AG04450 (cell line): Measurements from ENCODE around the gene TENT5A. TPM values are rescaled to one million over a fixed set of nuclear protein-coding genes. Genes with fewer than 3 reads are reported as not detected.

ENCODE experiments used
- CTCF ChIA-PET: fragments of 300-600, 350-600 bp; formaldehyde crosslinking; extraction: SDS; loops from one replicate; lab custom pipeline; 2022; ENCODE audit warnings: antibody characterized with exemption, inconsistent platforms; lab: Charles Lee
- POLR2A ChIA-PET: fragments of 350-600 bp; formaldehyde crosslinking; extraction: SDS; loops from one replicate; lab custom pipeline; 2021; ENCODE audit warnings: antibody characterized with exemption, inconsistent platforms; lab: Yijun Ruan, JAX
- DNase-seq: peaks from one replicate; pipeline ENCODE4 v3.0.0-alpha.2; 2011; ENCODE audit warnings: low read depth, low spot score
- H3K27ac ChIP-seq: one replicate; pipeline ENCODE4 v1.5.1; 2012; ENCODE audit warnings: low read depth, low read length, control low read depth
- H3K27me3 ChIP-seq: one replicate; pipeline ENCODE4 v1.6.0; 2012; ENCODE audit warnings: low read length; ENCODE audit not compliant: control insufficient read depth, insufficient read depth
- H3K4me3 ChIP-seq: 2 replicates; pipeline ENCODE4 v1.5.1; 2011; ENCODE audit warnings: mild to moderate bottlenecking, low read depth, low read length, control low read depth
- H3K9me3 ChIP-seq: 2 replicates; pipeline ENCODE4 v1.5.1; 2012; ENCODE audit warnings: low read length; ENCODE audit not compliant: control insufficient read depth, insufficient read depth
- polyA plus RNA-seq: library from polyadenylated mRNA; depleted of rRNA; stranded (reverse); fragments of >200 nt; gene quantifications from 2 replicates; pipeline ENCODE4 v1.2.3, GENCODE V29; 2011
- TF ChIP-seq, protein P1 (sequence below): IDR thresholded peaks from 2 replicates; pipeline ENCODE4 v1.5.1; 2011; ENCODE audit warnings: low read depth, low read length, control low read depth, inconsistent platforms

TENT5A gene
- polyA plus RNA-seq, 1 experiment: 14.0 TPM

DNA sequence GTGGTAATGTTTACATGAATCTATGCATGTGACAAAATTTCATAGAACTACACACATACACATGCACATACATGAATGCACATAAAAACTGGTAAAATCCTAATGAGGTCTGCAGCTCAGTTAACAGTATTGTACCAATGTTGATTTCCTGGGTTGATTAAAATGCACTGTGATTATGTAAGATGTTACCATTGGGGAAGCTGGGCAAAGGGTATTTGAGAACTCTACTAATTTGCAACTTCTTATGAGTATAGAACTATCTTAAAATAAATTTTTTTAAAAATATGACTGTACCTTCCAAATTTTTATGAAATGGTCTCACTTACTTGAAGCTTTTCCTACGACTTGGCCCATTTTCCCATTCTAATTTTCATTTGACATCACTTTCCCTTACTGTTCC, 43.4 kb upstream of the TENT5A start:
- TF ChIP-seq, protein P1, sequence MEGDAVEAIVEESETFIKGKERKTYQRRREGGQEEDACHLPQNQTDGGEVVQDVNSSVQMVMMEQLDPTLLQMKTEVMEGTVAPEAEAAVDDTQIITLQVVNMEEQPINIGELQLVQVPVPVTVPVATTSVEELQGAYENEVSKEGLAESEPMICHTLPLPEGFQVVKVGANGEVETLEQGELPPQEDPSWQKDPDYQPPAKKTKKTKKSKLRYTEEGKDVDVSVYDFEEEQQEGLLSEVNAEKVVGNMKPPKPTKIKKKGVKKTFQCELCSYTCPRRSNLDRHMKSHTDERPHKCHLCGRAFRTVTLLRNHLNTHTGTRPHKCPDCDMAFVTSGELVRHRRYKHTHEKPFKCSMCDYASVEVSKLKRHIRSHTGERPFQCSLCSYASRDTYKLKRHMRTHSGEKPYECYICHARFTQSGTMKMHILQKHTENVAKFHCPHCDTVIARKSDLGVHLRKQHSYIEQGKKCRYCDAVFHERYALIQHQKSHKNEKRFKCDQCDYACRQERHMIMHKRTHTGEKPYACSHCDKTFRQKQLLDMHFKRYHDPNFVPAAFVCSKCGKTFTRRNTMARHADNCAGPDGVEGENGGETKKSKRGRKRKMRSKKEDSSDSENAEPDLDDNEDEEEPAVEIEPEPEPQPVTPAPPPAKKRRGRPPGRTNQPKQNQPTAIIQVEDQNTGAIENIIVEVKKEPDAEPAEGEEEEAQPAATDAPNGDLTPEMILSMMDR: no peak
- ChIA-PET POLR2A (no interaction called here), CTCF (no interaction called here)
- no peak overlapping the region for H3K27ac ChIP-seq
- no peaks in the 10 kb centered on the region for H3K9me3 ChIP-seq
- H3K27me3 ChIP-seq: no peaks in the 10 kb centered on the region
- no peak overlapping the region for H3K4me3 ChIP-seq
- no peak for DNase-seq

DNA sequence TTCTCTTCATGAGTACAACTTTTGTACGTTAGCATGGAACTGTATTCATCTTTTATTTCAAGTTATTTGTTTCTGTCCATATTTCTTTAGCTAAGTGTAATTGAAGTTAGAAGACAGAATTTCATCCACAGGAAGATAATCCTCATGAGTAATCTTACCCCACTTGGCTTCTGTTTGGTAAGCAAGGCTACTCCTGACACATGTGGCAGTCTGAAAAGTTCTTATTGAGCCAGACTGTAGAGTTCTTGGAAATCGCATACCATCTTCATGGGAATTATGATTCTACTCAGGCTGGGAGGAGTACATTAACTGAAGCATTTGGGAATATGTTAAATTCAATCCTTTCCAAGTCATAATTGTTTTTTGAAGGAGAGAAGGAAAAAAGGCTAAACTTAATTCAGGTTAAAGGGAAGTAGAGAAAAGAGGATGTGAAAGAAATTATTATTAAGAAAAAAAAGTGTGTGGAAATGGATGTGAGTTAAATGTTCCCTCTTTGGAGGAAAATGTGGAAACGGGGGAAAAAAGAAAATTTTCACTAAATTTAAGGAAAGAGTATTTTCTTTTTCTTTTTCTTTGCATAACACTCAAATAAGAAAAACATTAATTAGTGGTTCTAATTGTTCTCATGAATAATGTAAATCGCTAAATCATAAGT, 41.5 kb upstream of the TENT5A start:
- POLR2A ChIA-PET: no interaction called here
- TF ChIP-seq, protein P1: no peak
- no peak for DNase-seq
- CTCF ChIA-PET: no interaction called here
- Histone ChIP-seq H3K9me3 (no peaks in the 10 kb centered on the region), H3K27ac (no peak overlapping the region), H3K27me3 (no peaks in the 10 kb centered on the region), H3K4me3 (no peak overlapping the region)

DNA sequence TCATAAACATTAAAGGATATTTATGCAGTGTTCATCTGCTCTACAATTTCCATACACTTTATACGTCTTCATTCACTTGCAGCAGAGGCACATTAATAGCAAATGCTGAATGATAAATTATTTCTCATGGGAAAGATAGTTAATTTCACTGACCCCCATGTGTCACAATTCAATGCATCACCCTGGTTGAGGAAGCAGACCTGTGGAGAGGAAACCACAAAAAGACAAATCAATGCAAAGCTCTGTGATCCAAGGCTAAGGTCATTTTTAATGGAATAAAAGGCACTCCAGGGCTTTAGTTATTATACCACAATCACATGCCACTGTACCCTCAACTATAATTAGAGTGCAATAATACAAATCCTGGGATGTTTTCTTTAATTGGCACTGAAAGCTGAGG, 40.3 kb upstream of the TENT5A start:
- Histone ChIP-seq H3K4me3 (no peak overlapping the region), H3K27me3 (no peaks in the 10 kb centered on the region), H3K27ac (no peak overlapping the region), H3K9me3 (no peaks in the 10 kb centered on the region)
- ChIA-PET CTCF (interaction anchor here (0.6 kb wide), 1 partner anchor 100 kb away, joined by 3 read pairs; no protein-coding TSS in a partner anchor), POLR2A (no interaction called here)
- no peak for DNase-seq
- TF ChIP-seq, protein P1: no peak

DNA sequence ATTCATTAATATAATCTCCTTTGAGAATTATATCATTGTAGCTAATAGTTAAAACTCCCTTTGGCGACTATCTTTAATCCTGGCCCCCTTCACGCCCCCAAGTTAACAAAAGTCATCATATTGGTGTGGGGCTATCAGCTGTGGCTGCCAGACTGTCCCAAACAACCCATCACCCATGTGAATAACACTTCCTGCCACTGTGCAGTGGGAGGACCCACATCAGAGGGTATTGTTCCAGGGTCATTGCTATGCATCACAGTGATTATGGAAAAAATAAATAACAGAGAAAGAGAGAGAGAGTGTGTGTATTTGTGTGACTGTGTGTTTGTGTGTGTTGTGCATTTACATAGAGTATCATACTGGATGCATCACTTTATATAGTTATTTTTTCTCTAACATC, 39.3 kb upstream of the TENT5A start:
- no peak overlapping the region for H3K4me3 ChIP-seq
- ChIA-PET POLR2A (no interaction called here), CTCF (no interaction called here)
- TF ChIP-seq, protein P1: no peak
- H3K27me3 ChIP-seq: no peaks in the 10 kb centered on the region
- no peak overlapping the region for H3K27ac ChIP-seq
- DNase-seq: no peak
- no peaks in the 10 kb centered on the region for H3K9me3 ChIP-seq

DNA sequence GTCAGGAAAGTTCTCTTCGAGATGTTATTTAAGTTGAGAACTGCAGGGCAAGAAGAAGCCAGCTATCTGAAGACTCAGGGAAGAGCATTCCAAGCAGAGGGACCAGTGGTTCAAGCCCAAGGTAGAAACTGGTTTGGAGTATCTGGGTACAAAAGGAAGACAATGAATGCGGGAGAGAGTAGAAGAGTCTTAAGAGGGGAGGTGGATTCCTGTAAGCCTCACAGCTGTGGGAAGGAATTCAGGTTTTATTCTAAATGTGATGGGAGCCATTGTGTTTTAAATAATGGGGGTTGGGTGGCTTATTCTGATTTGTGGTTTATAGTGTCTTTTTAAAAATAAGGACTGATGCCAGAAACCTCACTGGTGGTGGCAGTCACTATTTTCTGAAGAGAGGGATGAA, 37.6 kb upstream of the TENT5A start:
- TF ChIP-seq, protein P1: no peak
- no peak for DNase-seq
- ChIA-PET POLR2A (no interaction called here), CTCF (no interaction called here)
- Histone ChIP-seq H3K27me3 (no peaks in the 10 kb centered on the region), H3K27ac (no peak overlapping the region), H3K9me3 (no peaks in the 10 kb centered on the region), H3K4me3 (no peak overlapping the region)
